ENCODE measurements around the gene LILRB4.
"Not testable (repeated sequence)": the region's sequence is repeated elsewhere in the genome, so short reads cannot be mapped to it uniquely, and the experiment has no call there.

Gene LILRB4

GRCh38 chr19:54662730-54663129 is at the start of gene LILRB4:
LILRB4 (plus strand) TSS chr19:54662985; CDS start chr19:54663034, 49 bp downstream.
- DNase-seq, result no peak

DNA sequence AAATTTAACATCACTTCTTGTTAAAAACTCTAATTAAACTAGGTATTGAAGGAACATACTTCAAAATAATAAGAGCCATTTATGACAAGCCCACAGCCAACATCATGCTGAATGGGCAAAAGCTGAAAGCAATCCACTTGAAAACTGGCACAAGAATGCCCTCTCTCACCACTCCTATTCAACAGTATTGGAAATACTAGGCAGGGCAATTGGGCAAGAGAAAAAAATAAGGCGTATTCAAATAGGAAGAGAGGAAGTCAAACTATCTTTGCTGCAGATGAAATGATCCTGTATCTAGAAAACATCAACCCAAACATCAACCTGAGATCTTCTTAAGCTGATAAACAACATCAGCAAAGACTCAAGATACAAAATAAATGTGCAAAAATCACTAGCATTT is 48.1 kb upstream of the LILRB4 start:
- DNase-seq, result no peak

DNA sequence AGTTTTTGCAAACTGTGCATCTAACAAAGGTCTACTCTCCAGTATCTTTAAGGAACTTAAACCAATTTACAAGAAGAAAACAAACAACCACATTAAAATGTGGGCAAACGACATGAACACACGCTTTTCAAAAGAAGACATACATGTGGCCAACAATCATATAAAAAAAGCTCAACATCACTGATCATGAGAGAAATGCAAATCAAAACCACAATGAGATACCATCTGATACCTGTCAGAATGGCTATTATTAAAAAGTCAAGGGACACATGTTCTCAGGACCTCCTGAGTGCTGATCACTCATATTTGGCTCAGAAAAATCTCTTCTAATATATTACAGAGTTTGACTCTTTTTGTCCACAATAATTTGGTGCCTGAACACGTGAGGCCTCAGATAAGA is 46.7 kb upstream of the LILRB4 start:
- DNase-seq, result no peak

DNA sequence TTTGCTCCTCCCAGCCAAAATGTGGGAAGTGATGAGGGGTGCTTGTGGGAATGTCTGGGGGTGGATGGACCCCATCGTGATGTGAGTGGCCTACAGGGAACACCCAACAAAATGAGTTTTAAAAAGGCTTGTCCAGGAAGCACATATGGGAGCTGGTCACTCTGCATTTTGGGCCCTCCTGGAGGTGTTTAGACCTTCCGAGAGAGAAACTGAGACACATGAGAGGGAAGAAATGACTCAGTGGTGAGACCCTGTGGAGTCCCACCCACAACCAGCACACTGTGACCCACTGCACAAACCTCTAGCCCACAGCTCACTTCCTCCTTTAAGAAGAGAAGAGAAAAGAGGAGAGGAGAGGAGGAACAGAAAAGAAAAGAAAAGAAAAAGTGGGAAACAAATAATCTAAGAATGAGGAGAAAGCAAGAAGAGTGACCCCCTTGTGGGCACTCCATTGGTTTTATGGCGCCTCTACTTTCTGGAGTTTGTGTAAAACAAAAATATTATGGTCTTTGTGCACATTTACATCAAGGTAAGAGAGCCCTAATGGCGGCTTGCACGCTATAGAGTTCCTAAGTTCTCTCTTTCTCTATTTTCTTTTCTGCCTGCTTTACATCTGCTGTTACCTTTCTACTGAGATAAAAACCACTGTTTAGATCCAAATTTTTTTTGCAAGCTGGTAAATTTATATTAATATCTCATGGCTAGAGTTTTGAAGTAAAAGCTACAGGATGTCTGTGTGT is 45.8 kb upstream of the LILRB4 start:
- DNase-seq, result no peak

DNA sequence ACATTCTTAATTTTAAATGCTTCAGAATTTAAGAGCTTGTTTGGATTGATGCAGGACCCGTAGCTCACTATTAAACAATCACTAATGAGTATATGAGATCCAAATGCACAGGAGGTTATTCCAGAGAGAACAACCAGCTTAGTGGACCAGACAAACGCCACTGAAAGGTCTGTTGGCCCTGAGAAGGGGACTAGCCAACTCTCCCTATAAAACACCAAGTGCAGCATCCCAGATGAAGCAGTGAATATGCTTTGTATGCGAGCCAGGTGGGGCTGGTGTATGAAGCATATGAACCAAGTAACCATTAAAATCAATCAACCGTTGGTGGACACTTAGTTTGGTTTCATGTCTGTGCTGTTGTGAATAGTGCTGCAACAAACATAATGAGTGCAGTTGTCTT is 42.3 kb upstream of the LILRB4 start:
- no peak for DNase-seq

- DNase-seq, result no peak
Measured at GRCh38 chr19:54622431-54622830, 40.4 kb upstream of the LILRB4 start.

DNA sequence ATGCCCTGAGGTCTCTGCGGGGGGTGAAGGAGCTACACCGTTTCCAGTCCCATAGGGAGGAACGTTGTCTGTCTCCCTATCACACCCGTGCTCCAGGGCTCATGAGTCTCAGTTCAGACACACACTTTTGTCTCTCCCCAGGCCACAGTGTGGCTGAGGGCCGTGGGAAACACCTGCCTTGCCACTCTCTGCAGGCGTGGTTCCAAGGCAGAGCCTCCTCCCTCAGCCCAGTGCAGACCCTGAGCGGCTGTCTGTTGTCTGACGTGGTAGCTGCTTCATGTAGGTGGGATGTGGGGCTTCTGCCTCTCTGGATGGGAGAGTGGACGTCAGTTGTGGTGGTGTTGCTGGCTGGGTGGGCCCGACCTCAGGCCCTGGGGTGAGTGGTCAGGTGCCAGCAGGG is 38.6 kb upstream of the LILRB4 start:
- not testable (repeated sequence) for DNase-seq

DNA sequence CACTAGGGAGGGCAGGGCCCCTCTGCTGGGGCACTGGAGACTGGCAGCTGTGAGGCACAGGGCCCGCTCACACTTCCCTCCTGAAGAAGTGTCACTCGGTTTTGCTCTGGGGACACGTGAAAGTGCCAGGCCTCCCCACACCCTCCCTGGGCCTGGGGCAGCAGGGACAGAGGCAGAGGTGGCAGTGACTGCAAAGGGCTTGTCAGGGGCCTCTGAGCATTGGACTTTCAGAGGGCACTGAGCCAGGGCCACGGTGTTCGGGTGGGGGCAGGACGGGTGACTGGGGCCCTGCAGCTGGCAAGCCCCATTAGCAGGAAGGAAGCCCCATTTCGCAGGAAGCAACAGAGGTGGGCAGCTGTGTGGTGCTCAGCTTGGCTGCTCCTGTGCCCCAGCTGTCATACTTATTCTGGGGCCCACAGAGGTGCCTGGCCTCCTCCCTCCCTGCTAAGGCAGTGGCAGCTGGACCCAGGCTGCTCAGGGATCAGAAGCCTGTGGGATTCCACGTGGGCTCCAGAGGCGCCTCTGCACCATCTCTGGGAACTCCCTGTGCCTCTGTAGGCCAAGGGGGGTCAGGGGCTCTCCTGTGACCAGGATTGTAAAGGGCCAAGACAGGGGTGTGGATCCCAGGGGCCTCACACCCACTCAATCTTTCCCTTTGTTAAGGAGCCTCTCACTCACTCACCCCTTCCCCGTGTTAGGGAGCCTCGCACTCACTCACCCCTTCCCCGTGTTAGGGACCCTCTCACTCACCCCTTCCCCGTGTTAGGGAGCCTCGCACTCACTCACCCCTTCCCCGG is 37.7 kb upstream of the LILRB4 start:
- DNase-seq, result not testable (repeated sequence)

DNA sequence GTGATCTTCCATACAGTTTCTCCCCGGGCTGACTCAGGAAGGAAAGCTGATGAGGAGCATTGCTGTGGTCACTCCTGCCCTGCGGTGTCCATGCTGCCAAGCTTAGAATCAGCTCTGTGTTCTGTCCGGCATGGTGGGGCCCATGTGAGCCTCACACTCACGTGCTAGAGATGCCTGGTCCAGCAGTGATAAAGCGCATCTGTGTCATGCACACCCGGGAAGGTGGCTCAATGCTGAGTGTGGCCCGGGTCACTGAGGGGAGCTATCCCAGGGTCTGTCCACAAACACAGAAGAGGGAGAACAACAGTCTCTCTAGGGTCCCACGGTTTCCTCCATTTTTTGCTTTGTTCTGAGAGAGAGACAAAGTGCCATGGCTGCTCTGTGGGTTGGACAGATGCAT is 36.0 kb upstream of the LILRB4 start:
- DNase-seq, result no peak

DNA sequence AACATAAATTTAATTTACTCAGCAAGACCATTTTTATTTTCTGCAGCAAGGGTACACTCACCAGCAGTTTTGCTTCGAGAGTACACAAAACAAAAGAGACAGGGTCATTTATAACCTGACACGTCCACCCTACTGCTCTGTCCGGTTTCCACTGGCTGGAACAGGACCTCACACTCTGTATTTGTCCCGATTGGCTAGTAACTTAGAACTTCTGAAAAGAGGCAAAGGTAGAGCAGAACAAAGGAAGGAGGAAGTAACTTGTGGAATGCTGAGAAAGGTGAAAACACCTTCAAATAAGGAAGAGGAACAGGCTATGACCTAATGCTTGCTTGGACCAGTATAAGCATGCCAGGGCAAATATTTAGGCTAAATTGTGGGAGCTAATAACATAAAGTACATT is 34.9 kb upstream of the LILRB4 start:
- not testable (repeated sequence) for DNase-seq

GRCh38 chr19:54630262-54630661 is 32.5 kb upstream of the LILRB4 start, which contains the start of gene LILRB1:
LILRB1 (plus strand) TSS chr19:54630484; CDS start chr19:54631074, 590 bp downstream.
- DNase-seq, result not testable (repeated sequence)

- no peak for DNase-seq
Measured at GRCh38 chr19:54630782-54631181, 32.0 kb upstream of the LILRB4 start.

DNA sequence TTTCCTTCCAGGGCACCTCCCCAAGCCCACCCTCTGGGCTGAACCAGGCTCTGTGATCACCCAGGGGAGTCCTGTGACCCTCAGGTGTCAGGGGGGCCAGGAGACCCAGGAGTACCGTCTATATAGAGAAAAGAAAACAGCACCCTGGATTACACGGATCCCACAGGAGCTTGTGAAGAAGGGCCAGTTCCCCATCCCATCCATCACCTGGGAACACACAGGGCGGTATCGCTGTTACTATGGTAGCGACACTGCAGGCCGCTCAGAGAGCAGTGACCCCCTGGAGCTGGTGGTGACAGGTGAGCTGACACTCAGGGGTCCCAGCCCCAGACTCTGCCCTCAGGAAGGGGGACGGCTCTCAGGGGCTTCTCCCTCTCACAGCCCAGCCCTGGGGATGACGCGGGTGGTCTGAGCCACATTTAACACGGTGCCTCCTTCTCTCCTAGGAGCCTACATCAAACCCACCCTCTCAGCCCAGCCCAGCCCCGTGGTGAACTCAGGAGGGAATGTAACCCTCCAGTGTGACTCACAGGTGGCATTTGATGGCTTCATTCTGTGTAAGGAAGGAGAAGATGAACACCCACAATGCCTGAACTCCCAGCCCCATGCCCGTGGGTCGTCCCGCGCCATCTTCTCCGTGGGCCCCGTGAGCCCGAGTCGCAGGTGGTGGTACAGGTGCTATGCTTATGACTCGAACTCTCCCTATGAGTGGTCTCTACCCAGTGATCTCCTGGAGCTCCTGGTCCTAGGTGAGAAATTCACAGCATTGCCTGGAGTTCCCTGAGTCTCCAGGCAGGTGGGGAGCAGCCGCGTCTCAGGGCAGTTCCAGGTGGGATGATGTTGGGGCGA is 31.1 kb upstream of the LILRB4 start:
- not testable (repeated sequence) for DNase-seq

GRCh38 chr19:54632517-54632916 is 30.3 kb upstream of the LILRB4 start:
- DNase-seq, result not testable (repeated sequence)

DNA sequence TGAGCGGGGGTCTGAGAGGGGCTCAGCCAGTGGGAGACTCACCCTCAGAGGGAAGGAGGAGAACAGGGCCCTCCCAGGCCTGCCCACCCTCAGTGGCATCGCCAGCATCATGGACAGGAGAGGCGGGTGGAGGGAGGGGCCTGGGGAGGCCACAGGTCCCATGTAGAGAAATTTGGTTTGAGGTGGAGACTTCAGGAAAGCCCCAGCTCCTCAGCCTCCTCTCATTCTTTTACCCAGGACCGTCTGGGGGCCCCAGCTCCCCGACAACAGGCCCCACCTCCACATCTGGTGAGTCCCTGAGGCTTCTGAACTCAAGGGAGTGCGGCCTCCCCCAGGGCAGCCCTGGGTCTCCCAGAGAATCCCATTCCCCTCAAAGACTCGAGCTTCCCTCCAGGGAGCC is 29.4 kb upstream of the LILRB4 start:
- no peak for DNase-seq

DNA sequence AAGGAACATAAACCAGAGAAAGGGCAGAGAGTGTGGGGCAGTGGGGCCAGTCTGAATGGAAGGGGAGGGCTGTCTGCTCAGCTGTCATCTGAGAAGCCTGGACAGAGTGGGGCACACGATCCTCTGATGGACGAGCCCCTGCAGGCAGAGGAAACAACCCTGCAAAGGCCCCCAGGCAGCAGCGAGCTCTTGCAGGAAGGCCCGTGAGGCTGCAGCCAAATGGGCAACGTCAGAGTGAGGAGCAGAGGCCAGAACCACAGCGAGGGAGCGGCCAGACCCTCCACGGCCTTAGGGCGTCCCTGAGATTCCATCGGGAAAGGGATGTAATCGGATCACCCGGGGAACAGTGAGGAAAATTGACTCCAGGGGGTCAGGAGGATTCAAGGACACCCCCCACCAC is 26.7 kb upstream of the LILRB4 start:
- not testable (repeated sequence) for DNase-seq

GRCh38 chr19:54638683-54639082 is 24.1 kb upstream of the LILRB4 start:
- DNase-seq, result no peak

- not testable (repeated sequence) for DNase-seq
Measured at GRCh38 chr19:54642953-54643352, 19.8 kb upstream of the LILRB4 start.

GRCh38 chr19:54643583-54643982 is 19.2 kb upstream of the LILRB4 start:
- DNase-seq, result not testable (repeated sequence)

DNA sequence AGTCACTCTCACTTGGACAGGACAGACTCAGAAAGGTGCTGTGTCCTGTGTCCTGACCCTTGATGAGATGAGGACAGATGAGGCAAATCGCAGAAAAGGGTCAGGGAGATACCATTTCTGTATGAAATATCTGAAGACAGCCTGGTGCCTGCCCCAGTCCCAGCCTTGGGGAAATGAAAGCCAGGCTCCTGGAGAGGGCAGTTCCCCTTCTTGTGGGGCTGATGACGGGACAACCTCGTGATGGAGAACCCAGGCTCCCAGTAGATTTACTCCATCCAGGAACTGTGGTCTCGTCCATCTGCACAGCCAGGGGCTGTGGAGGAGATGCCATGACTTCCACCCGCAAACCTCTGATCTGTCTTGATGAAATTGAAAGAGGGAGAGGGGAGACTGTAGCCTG is 18.7 kb upstream of the LILRB4 start:
- no peak for DNase-seq

DNA sequence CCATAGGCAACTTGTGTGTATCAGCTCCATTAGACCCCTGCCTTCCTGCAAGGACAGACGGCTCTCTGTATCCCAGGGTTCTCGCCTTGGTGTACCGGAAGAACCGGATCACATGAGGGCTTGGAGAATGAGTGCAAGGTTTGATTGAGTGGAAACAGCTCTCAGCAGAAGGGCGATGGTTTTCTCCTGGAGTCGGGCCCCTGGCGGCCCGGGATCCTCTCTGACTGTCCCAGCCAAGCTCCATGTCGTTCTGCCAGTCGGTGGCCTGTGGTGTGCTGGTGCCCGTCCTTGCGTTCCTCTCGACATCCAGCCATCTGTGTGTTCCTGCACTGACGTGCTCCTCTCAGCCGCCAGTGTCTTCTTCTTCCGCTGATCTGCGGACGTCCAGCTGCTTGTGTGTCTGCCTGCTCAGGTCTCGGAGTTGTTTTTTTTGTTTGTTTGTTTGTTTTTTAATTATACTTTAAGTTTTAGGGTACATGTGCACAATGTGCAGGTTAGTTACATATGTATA is 16.4 kb upstream of the LILRB4 start:
- no peak for DNase-seq

DNA sequence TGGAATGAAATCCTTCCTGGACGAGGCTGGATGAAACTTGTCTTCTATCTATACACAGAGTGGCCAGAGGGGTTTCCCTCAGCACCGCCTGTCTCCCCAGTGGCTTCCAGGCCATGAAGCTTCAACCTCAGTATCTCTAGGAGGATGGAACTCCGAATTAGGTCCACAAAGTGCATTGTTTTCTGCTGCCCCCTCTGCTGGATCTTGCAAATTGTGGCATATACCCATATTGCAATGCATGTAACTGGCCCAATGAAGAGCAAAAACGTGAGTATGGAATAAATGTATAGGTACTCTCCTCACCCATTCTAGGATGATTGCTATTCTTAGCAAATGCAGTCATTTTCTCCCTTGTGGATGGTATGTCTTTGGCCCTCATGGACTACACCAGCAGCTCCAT is 14.7 kb upstream of the LILRB4 start:
- no peak for DNase-seq

GRCh38 chr19:54650108-54650655 is 12.6 kb upstream of the LILRB4 start:
- DNase-seq, result no peak

Measured in activated T-cell treated with anti-CD3 and anti-CD28 coated beads, Interleukin-2, amount 50 U/mL, for 48 hours (primary cell).